ENCODE data around the gene RNF144A.

Gene RNF144A

DNA sequence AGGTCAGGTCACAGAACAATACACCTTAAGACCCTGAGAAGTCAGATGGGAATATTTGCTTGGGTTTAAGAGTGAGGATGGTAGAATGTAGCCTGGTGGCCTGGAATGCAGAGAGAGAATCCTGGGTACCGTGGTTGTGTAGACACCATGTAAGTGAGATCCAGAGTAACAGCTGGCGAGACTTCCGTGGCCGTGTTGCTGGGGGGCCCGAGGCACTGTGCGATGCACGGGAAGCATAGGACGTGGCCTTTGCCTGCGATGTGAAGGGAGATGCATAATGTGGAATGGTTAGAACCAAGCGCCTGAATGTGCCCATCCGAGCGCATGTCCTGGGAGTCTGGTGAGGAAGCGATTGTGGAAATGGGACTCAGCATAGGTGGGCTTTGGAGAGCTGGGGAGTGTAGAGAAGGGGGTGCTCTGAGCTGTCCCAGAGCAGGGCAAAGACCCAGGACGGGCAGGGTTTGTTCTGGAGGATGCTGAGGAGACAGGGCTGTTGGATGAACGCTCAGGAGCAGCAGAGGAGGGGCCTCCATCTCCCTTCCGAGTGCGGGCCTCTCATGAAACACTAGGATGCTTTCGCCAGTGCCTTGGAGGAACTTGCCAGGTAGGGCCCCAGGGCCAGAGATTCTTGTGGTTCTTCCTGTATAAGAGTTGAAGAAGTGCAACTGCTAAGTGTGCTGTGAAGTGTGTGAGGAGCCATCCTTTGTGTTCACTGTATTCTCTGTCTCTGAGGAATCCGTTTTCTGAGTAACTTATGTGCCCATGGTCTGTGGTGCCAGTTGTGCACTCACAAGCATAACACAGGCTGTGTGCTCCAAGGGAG is 7.1 kb downstream of the RNF144A start:
- Histone ChIP-seq H3K9ac (ENCODE audit: insufficient read length, low read depth) (no peak overlapping the region), H3K9me3 (ENCODE audit: insufficient read depth, low read length) (no peaks in the 10 kb centered on the region), H3K36me3 (ENCODE audit: insufficient read depth, insufficient read length, low read length) (peaks cover 6% of the 10 kb centered on the region), H3K27me3 (ENCODE audit: insufficient read depth, insufficient read length) (no peaks in the 10 kb centered on the region), H3K4me3 (ENCODE audit: insufficient read length, low read depth) (no peak overlapping the region), H3K4me1 (ENCODE audit: insufficient read depth, insufficient read length) (peaks cover 3% of the 10 kb centered on the region)
- no peak for DNase-seq (ENCODE audit: low read depth, low spot score)
- TF ChIP-seq YY1 (IDR thresholded peaks at IDR 0.05; ENCODE audit: insufficient read depth, insufficient read length) (no peak), SUZ12 (IDR thresholded peaks at IDR 0.05; ENCODE audit: extremely low read depth, insufficient read depth, insufficient read length) (no peak), ZNF274 (IDR thresholded peaks at IDR 0.05; ENCODE audit: low read depth, low read length) (no peak)

DNA sequence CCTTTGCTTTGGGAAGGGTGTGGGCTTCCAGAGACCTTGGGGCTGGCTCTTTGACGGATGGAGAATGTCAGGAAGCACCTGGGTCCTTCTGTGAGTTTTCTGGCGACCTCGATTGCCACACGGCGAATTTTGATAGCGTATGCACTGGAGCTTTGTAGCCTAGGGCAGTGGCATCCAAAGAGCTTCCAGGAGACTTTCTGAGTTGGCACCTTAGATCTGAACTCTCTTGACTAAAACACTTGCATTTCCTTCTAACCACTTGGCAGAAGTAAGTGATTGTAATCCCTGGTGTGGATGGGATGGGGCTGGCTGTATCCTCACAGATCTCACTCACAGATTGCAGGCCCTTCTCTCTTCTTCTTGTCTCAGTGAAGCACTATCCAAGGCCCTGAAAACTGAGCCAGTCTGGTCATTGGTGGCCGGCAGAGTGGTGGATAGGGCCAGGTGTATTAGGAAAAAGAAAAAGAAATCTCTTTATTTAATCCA is 7.8 kb downstream of the RNF144A start:
- no peak overlapping the region for H3K4me3 ChIP-seq (ENCODE audit: insufficient read length, low read depth)
- peaks cover 3% of the 10 kb centered on the region for H3K4me1 ChIP-seq (ENCODE audit: insufficient read depth, insufficient read length)
- DNase-seq (ENCODE audit: low read depth, low spot score), result no peak
- peaks cover 3% of the 10 kb centered on the region for H3K36me3 ChIP-seq (ENCODE audit: insufficient read depth, insufficient read length, low read length)
- H3K9ac ChIP-seq (ENCODE audit: insufficient read length, low read depth), result no peak overlapping the region
- no peaks in the 10 kb centered on the region for H3K9me3 ChIP-seq (ENCODE audit: insufficient read depth, low read length)
- H3K27me3 ChIP-seq (ENCODE audit: insufficient read depth, insufficient read length), result no peaks in the 10 kb centered on the region
- TF ChIP-seq YY1 (IDR thresholded peaks at IDR 0.05; ENCODE audit: insufficient read depth, insufficient read length) (no peak), SUZ12 (IDR thresholded peaks at IDR 0.05; ENCODE audit: extremely low read depth, insufficient read depth, insufficient read length) (no peak), ZNF274 (IDR thresholded peaks at IDR 0.05; ENCODE audit: low read depth, low read length) (no peak)

DNA sequence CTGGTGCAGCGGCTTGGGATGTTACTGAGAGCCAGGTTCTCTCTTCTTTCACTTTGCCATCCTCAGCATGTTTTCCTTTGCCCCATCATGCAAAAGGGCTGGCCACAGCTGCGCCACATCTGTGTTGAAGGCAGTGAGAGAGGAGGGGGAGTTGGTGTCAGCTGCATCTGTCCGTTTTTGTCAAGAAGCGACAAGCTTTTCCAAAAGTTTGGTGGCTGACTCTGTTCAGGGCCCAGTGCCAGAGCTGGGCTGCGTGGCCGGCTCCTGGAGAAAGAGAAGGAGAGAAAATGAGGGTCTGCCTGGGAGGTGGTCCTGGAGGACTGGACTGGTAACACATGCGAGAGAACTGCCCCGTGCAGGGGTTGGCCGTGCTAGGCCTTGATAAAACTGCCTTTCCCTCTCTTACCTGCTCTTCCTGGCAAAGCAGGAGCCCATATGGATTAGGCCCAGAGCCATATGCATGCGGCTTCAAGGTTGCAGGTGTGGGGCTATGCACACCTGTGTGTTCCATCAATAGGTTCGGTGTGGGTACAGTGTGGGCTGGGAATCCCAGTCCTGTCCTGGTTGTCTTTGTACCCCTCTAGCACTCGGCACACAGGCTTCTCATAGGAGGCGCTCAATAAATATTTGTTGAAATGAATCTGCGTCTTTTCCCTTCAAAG is 9.0 kb downstream of the RNF144A start:
- Histone ChIP-seq H3K4me3 (ENCODE audit: insufficient read length, low read depth) (no peak overlapping the region), H3K4me1 (ENCODE audit: insufficient read depth, insufficient read length) (peaks cover 3% of the 10 kb centered on the region), H3K36me3 (ENCODE audit: insufficient read depth, insufficient read length, low read length) (peaks cover 3% of the 10 kb centered on the region), H3K9me3 (ENCODE audit: insufficient read depth, low read length) (no peaks in the 10 kb centered on the region), H3K9ac (ENCODE audit: insufficient read length, low read depth) (no peak overlapping the region), H3K27me3 (ENCODE audit: insufficient read depth, insufficient read length) (no peaks in the 10 kb centered on the region)
- TF ChIP-seq SUZ12 (IDR thresholded peaks at IDR 0.05; ENCODE audit: extremely low read depth, insufficient read depth, insufficient read length) (no peak), YY1 (IDR thresholded peaks at IDR 0.05; ENCODE audit: insufficient read depth, insufficient read length) (no peak), ZNF274 (IDR thresholded peaks at IDR 0.05; ENCODE audit: low read depth, low read length) (no peak)
- DNase-seq (ENCODE audit: low read depth, low spot score), result no peak

DNA sequence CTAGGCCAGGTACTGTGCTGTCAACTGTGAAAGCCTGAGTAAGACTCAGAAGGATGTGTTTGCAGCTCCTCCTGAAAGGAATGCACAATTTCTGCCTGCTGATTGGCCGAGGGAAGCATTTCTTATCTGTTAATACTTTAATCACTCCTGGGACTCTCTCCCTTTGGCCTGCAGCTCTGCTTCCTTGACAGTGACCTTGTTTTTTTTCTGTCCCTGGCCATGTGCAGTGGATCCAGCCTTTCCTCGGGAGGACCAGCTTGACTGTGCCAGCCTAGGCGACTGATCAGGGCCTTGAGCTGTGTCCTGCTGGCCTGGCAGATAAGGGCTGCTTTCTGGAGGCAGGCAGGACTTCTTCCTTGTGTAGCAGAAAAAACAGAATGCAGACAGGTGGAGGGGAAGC is 10.0 kb downstream of the RNF144A start:
- Histone ChIP-seq H3K9ac (ENCODE audit: insufficient read length, low read depth) (no peak overlapping the region), H3K36me3 (ENCODE audit: insufficient read depth, insufficient read length, low read length) (peaks cover 3% of the 10 kb centered on the region), H3K4me3 (ENCODE audit: insufficient read length, low read depth) (no peak overlapping the region), H3K27me3 (ENCODE audit: insufficient read depth, insufficient read length) (no peaks in the 10 kb centered on the region), H3K4me1 (ENCODE audit: insufficient read depth, insufficient read length) (no peaks in the 10 kb centered on the region), H3K9me3 (ENCODE audit: insufficient read depth, low read length) (no peaks in the 10 kb centered on the region)
- TF ChIP-seq SUZ12 (IDR thresholded peaks at IDR 0.05; ENCODE audit: extremely low read depth, insufficient read depth, insufficient read length), result no peak
- TF ChIP-seq ZNF274 (IDR thresholded peaks at IDR 0.05; ENCODE audit: low read depth, low read length), result no peak
- no peak for TF ChIP-seq YY1 (IDR thresholded peaks at IDR 0.05; ENCODE audit: insufficient read depth, insufficient read length)
- DNase-seq (ENCODE audit: low read depth, low spot score), result no peak

DNA sequence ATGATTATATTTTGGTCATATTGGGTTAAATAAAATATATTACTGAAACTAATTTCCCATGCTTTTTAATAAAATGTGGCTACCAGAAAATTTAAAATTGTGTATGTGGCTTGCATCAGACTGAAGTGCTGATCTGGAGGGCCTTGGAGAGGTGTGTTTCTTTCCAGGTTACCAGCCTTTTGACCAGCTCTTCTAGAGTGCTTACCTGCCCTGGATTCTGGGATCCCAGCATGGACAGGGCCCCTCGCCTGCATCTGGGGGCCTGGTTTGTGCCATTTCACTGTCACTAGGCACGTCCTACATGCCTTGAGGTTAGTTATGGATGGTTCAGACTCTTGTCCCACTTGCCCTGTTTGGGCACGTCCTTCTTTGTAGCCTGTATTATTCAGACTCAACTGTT is 10.5 kb downstream of the RNF144A start:
- H3K36me3 ChIP-seq (ENCODE audit: insufficient read depth, insufficient read length, low read length), result peaks cover 3% of the 10 kb centered on the region

DNA sequence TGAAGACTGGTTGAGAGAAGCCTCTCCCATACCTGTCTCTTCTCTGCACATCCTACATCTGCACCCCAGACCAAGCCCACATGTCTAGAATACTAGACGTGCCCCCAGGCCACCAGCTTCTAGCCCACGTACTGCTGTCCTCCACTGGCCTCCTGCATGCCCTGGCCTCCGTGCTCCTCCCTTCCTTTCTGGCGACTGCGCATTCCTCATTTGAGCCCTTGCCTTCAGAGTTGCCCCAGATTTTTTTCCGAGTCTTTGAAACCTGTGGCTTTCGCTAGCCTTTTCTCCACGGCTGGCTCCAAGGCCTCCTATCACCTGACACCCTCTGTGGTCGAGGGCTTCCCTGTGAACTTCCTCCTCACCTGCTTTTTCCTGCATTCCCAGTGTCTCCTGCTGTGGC is 11.2 kb downstream of the RNF144A start:
- Histone ChIP-seq H3K9ac (ENCODE audit: insufficient read length, low read depth) (no peak overlapping the region), H3K4me1 (ENCODE audit: insufficient read depth, insufficient read length) (no peaks in the 10 kb centered on the region), H3K36me3 (ENCODE audit: insufficient read depth, insufficient read length, low read length) (peaks cover 3% of the 10 kb centered on the region), H3K4me3 (ENCODE audit: insufficient read length, low read depth) (no peak overlapping the region), H3K27me3 (ENCODE audit: insufficient read depth, insufficient read length) (no peaks in the 10 kb centered on the region), H3K9me3 (ENCODE audit: insufficient read depth, low read length) (no peaks in the 10 kb centered on the region)
- no peak for DNase-seq (ENCODE audit: low read depth, low spot score)
- TF ChIP-seq ZNF274 (IDR thresholded peaks at IDR 0.05; ENCODE audit: low read depth, low read length) (no peak), YY1 (IDR thresholded peaks at IDR 0.05; ENCODE audit: insufficient read depth, insufficient read length) (no peak), SUZ12 (IDR thresholded peaks at IDR 0.05; ENCODE audit: extremely low read depth, insufficient read depth, insufficient read length) (no peak)

More for the DNA sequence above, 10.5 kb downstream of the RNF144A start:
- H3K4me3 ChIP-seq (ENCODE audit: insufficient read length, low read depth), result no peak overlapping the region
- H3K4me1 ChIP-seq (ENCODE audit: insufficient read depth, insufficient read length), result no peaks in the 10 kb centered on the region
- TF ChIP-seq YY1 (IDR thresholded peaks at IDR 0.05; ENCODE audit: insufficient read depth, insufficient read length), result no peak
- TF ChIP-seq SUZ12 (IDR thresholded peaks at IDR 0.05; ENCODE audit: extremely low read depth, insufficient read depth, insufficient read length), result no peak
- TF ChIP-seq ZNF274 (IDR thresholded peaks at IDR 0.05; ENCODE audit: low read depth, low read length), result no peak
- DNase-seq (ENCODE audit: low read depth, low spot score), result no peak
- no peak overlapping the region for H3K9ac ChIP-seq (ENCODE audit: insufficient read length, low read depth)
- no peaks in the 10 kb centered on the region for H3K9me3 ChIP-seq (ENCODE audit: insufficient read depth, low read length)
- no peaks in the 10 kb centered on the region for H3K27me3 ChIP-seq (ENCODE audit: insufficient read depth, insufficient read length)

DNA sequence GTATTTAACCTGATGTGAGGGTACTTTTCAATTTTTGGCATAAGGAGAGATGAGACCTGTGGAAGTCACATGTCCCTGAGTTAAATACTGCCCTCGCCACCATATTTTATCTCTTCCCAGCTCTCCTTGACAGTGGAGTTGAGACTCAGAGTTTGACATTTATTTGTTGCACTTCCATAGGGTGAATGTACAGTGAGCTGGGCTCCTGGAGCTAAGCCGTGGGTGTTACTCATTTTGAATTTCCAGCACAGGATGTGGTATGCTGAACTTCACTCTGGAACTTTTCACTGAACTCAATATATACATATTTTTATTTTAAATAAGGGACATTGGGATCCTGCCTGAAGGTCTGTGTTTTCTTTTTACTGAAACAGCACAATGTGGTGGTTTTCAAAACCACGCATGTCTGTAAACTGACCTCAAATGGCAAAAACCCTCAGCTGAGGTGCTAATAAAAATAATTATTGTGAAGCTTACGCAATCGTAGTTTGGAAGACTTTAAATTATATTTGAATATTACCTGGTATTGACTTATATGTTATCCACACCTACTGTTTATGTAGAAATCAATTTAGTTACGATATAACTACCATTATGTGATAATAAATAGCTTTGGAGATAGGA is 12.1 kb downstream of the RNF144A start:
- TF ChIP-seq YY1 (IDR thresholded peaks at IDR 0.05; ENCODE audit: insufficient read depth, insufficient read length) (no peak), ZNF274 (IDR thresholded peaks at IDR 0.05; ENCODE audit: low read depth, low read length) (no peak), SUZ12 (IDR thresholded peaks at IDR 0.05; ENCODE audit: extremely low read depth, insufficient read depth, insufficient read length) (no peak)
- Histone ChIP-seq H3K36me3 (ENCODE audit: insufficient read depth, insufficient read length, low read length) (peaks cover 3% of the 10 kb centered on the region), H3K27me3 (ENCODE audit: insufficient read depth, insufficient read length) (no peaks in the 10 kb centered on the region), H3K9ac (ENCODE audit: insufficient read length, low read depth) (no peak overlapping the region), H3K4me1 (ENCODE audit: insufficient read depth, insufficient read length) (no peaks in the 10 kb centered on the region), H3K9me3 (ENCODE audit: insufficient read depth, low read length) (no peaks in the 10 kb centered on the region), H3K4me3 (ENCODE audit: insufficient read length, low read depth) (no peak overlapping the region)
- DNase-seq (ENCODE audit: low read depth, low spot score), result no peak

Data from NT2/D1 (cell line).